SK-N-MC (cell line): ENCODE measurements around the gene OPRL1.

Source experiments
- EZH2 ChIP-seq: fragments of 200-600 bp; sonication (generic); IDR thresholded peaks from one replicate; pipeline ENCODE4 v1.6.1; 2017; ENCODE audit warnings: antibody characterized with exemption
- FOXP2 ChIP-seq: optimal IDR thresholded peaks from 2 replicates; pipeline ENCODE3; 2011; ENCODE audit warnings: mild to moderate bottlenecking, moderate library complexity; ENCODE audit not compliant: insufficient read depth; ENCODE audit errors: extremely low read length, control extremely low read depth
- POLR2AphosphoS5 ChIP-seq: IDR thresholded peaks from 2 replicates; pipeline ENCODE4 v1.6.1; 2012; ENCODE audit warnings: mild to moderate bottlenecking, low read depth, low read length, borderline replicate concordance

DNA sequence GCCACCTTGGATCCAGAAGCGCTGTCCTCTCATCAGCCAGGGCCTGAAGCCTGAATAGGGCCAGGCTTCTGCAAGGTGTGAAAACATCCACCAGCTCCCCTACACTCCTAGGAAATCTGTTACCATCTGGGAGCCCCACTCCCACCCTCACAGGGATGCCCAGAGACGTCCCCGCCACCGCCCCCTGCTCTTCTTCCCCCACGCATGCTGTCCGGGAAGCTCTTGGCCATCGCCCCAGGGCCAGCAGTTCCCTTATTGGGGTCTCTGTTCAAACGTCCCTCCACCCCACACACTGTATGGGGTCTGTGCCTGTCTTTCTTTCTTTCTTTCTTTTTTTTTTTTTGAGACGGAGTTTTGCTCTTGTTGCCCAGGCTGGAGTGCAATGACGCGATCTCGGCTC, 4.3 kb upstream of the OPRL1 start:
- TF ChIP-seq EZH2 = no peak
- TF ChIP-seq POLR2AphosphoS5 = no peak
- TF ChIP-seq FOXP2 = no peak
